ENCODE measurements around the gene C1orf21.
A peak's percentile ranks its signal among the peaks of the same experiment; 100 is the strongest.

C1orf21 gene

DNA sequence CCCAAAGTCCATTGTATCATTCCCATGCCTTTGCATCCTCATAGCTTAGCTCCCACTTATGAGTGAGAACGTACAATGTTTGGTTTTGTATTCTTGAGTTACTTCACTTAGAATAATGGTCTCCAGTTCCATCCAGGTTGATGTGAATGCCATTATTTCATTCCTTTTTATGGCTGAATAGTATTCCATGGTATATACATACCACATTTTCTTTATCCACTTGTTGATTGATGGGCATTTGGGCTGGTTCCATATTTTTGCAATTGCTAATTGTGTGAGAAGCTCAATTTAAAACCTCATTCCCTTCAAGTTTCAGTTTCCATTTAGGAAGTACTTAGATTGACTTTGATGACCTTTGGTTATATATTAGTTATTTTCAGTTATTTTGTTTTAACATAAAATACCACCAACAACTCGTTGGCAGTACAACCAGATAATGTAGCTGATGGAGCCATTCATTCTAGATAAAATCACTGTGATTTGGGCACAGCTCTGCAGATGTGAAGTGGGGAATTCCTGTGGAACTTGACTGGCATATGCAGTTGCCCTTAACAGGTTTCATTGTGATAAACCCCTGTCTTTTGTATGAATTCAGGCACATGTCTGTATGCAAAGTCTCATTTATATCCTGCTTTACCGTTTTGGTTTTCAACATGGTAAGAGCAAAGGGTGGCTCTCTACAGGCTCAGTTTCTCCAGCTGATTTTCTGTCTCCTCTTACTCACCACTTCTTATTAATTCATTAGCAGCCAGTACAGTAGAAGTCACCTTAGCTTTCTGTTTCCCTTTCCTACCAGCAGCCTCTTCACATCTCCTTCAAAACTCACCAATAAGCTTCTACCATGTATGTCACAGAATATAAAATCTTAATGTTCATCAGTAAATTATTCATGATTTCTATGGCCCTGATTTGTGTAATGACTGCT is 170.9 kb downstream of the C1orf21 start:
- DNase-seq (ENCODE audit: extremely low read depth, low read depth) = no peak
- TF ChIP-seq, protein P1, sequence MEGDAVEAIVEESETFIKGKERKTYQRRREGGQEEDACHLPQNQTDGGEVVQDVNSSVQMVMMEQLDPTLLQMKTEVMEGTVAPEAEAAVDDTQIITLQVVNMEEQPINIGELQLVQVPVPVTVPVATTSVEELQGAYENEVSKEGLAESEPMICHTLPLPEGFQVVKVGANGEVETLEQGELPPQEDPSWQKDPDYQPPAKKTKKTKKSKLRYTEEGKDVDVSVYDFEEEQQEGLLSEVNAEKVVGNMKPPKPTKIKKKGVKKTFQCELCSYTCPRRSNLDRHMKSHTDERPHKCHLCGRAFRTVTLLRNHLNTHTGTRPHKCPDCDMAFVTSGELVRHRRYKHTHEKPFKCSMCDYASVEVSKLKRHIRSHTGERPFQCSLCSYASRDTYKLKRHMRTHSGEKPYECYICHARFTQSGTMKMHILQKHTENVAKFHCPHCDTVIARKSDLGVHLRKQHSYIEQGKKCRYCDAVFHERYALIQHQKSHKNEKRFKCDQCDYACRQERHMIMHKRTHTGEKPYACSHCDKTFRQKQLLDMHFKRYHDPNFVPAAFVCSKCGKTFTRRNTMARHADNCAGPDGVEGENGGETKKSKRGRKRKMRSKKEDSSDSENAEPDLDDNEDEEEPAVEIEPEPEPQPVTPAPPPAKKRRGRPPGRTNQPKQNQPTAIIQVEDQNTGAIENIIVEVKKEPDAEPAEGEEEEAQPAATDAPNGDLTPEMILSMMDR (IDR thresholded peaks at IDR 0.05; ENCODE audit: low read depth, low read length) = no peak

DNA sequence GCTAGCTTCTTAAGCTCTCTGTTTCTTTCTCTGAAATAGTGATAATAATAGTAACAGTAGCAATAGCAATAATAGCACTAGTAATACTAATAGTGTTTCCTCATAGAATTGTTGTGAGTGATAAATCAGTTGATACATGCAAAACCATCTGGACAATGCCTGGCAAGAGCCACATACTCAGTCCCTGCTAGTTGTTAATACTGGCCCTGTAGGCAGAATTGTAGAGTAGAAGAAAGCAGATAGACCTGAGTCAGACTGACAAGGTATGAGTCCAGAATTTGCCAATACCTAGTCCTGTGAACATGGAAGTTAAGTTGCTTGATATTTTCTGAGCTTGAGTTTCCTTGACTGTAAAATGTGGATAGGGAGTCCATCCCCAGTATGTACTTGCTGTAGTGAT is 171.9 kb downstream of the C1orf21 start:
- DNase-seq (ENCODE audit: extremely low read depth, low read depth) = no peak
- TF ChIP-seq, protein P1 (IDR thresholded peaks at IDR 0.05; ENCODE audit: low read depth, low read length) = no peak

DNA sequence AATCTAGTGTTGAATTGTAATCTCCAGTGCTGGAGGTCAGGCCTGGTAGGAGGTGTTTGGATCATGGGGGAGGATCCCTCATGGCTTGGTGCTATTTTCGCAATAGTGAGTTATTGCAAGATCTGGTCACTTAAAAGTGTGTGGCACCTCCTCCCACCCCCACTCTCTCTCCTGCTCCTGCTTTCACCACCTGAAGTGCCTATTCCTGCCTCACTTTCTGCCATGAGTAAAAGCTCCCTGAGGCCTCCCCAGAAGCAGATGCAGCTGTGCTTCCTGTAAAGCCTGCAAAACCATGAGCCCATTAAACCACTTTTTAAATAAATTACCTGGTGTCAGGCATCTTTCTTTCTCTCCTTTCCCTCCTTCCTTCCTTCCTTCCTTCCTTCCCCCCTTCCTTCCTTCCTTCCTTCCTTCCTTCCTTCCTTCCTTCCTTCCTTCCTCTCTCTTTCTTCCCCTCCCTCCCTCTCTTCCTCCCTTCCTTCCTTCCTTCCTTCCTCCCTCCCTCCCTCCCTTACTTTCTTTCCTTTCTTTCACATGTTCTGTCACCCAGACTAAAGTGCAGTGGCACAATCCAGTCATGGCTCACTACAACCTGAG is 172.4 kb downstream of the C1orf21 start:
- TF ChIP-seq, protein P1 (IDR thresholded peaks at IDR 0.05; ENCODE audit: low read depth, low read length) = no peak
- DNase-seq (ENCODE audit: extremely low read depth, low read depth) = no peak

DNA sequence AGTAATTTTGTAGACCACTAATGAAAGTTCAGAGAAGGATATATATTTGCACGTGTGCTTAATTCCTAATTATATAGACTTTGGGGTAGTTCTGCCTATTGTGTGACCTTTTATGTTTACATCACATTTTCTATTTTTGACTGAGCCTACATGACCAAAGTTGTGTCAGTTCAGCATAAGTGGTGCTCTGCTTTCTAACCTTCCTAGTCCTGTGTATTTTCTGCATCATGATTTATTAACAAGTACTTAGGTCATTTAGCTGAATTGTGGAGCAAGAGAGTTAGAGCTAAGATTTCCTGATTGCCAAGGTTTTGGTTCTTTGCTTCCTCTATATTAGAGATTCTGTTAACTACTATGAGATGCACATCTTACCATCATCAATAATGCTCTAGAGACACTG is 176.0 kb downstream of the C1orf21 start:
- no peak for DNase-seq (ENCODE audit: extremely low read depth, low read depth)
- TF ChIP-seq, protein P1 (IDR thresholded peaks at IDR 0.05; ENCODE audit: low read depth, low read length) = no peak

DNA sequence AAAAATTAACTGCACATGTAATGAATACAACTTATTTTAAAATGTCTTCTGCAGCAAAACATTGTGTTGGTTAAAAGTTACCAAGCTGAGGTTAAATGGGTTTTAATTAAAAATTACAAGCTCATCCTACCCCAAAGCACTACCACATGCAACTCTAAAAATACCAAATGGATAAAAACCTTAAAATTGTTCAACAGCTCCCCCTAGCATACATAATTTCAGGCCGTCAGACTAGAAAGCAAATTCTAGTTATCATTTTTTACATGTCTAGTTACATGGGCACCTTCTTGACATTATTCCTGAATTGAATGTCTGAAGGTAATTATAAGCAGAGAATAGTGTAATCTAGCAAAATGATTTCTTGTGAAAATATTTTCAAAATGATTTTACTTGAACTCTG is 176.5 kb downstream of the C1orf21 start:
- TF ChIP-seq, protein P1 (IDR thresholded peaks at IDR 0.05; ENCODE audit: low read depth, low read length) = peak; percentile 60
- peak; percentile 8 for DNase-seq (ENCODE audit: extremely low read depth, low read depth)

DNA sequence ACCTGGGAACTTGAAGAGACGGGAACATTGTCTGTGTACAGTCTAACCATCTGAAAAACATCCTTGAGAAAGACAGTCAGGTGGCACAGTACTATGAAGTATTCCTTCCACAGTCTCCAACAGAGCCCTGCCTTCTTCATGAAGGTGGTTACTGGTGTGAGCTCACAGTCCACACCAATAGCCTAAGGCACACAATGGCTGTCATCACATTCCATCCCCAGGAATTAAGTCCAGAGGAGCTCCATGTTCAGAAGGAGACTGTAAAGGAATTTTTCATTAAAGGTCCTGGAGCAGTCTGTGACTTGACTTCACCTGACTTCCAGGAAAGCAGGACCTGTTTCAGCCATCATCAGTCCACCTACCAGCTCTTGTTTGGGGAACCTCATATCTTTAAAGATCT is 180.2 kb downstream of the C1orf21 start:
- TF ChIP-seq, protein P1 (IDR thresholded peaks at IDR 0.05; ENCODE audit: low read depth, low read length) = no peak
- DNase-seq (ENCODE audit: extremely low read depth, low read depth) = no peak

DNA sequence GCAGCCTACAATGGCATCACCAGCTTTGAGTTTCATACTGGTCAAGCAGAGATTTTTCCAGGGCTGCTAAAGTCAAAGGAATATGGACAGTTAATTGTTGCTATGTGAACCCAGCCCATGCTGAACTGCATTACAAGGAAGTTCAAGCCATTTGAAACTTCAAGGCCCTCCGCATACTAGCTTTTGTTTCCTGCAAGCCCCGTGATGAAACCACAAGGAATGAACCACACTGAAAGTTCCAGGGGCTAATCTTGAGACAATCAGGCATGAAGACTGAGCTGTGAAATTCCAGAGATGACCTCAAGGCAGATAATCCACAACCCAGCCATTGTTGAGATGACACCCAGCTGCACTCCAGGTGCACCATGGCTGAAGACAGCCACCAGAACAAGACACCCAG is 180.8 kb downstream of the C1orf21 start:
- DNase-seq (ENCODE audit: extremely low read depth, low read depth) = no peak

More for the DNA sequence above, 180.8 kb downstream of the C1orf21 start:
- TF ChIP-seq, protein P1 (IDR thresholded peaks at IDR 0.05; ENCODE audit: low read depth, low read length) = no peak
